GM19395 (cell line): Measurements from ENCODE around the gene CAPG.

Experiments
- ATAC-seq: cut with Tn5 transposase; IDR thresholded peaks from one replicate; pipeline ENCODE4 v1.9.1; 2021; ENCODE audit warnings: mild to moderate bottlenecking, moderate library complexity; ENCODE audit not compliant: unreplicated experiment

The CAPG gene

GRCh38 chr2:85439025-85439472 is 28.9 kb upstream of the CAPG start:
- no peak for ATAC-seq

- peak; percentile 13 for ATAC-seq
These were observed 28.2 kb upstream of the CAPG start for GRCh38 chr2:85438201-85439024.

- peak; percentile 79 for ATAC-seq
These were observed 27.5 kb upstream of the CAPG start for GRCh38 chr2:85437488-85438200.

- ATAC-seq: peak; percentile 30
These were observed 26.8 kb upstream of the CAPG start for GRCh38 chr2:85436836-85437487.

DNA sequence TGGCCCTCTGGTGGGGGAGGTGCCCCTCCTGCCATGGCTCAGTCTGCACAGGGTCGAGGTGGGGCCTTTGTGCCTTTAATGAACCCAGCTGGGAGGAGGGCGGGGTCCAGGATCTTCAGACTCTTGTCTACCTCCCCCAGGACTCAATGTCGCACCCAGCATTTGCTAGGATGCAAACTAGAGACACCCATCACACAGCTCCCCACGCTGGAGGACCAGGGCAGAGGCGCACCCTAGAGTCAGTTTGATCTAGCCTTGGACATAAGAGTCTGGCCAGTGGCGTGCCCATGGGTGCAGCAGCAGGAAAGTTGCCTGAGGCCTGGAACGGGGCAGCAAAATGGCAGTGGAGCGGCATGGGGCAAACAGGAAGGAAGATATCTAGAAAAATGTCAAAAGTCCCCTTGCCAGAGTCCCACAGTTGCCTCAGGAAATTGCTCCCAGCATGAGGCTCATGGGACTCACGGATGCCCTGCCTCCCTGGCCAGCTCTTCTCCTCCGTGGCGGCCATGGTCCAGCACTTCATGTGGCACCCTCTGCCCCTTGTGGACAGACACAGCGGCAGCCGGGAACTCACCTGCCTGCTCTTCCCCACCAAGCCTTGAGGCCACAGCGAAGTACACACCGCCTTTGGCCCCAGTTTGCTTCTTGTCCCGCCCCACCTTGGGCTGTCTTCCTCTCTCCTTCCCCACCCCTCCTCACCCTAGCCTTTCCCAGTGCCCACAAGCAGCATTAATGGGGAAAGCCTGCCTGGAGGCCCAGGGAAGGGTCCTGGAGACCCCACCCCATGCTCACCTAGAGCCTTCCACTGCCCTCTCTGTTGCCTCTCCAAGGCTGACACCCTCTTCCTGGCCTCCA is 26.0 kb upstream of the CAPG start:
- ATAC-seq: no peak

DNA sequence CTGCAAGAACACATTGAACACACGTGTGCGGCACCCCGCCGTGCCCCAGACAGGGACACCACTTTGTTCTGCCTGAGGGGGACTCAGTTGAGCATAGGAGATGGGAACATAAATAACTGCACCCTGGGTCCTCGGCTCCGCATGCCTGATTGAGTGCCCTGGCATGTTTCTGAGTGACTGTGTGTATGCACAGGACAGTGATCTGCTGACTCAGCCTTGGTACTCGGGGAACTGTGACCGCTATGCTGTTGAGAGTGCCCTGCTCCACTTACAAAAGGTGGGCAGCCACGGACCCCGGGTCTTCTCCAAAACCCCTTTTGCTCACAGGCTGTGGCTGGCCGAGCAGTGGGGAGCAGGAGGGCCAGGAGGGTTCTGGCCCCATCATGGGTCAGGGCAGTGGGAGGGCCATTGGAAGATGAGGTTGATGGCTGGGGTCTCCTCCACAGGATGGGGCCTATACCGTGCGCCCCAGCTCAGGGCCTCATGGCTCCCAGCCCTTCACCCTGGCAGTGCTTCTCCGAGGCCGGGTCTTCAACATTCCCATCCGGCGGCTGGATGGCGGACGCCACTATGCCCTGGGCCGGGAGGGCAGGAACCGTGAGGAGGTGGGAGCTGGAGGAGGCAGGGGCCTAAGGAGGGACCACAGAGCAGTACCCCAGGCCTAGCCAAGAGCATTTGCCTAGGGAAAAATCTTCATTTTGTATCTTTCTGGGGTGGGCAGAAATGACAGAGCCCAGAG is 25.2 kb upstream of the CAPG start:
- ATAC-seq: no peak

DNA sequence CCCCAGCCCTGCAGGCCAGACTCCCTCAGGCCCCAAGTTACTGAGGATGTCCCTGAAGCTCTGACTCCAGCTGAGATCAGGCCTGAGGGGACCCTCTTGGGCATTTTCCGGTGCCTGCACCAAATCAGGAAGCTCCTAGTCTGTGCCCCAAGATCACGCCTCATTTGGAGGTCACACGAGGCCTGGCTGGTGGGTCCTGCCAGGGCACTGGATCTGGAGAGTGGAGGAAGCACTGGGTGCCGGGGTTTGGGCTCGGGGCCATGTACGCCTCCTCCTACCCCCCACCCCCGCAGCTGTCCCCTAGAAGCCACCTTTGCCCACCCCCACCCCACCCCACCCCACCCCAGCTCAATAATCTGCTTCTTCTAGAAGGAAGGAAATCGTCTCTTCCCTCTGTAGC is 24.5 kb upstream of the CAPG start:
- no peak for ATAC-seq

GRCh38 chr2:85433511-85434089 is 23.4 kb upstream of the CAPG start:
- ATAC-seq: no peak

- ATAC-seq: no peak
These were observed 21.5 kb upstream of the CAPG start for GRCh38 chr2:85431570-85432205.

GRCh38 chr2:85430752-85431569 is 20.8 kb upstream of the CAPG start:
- ATAC-seq: no peak

GRCh38 chr2:85429924-85430289 is 19.7 kb upstream of the CAPG start:
- ATAC-seq: no peak

DNA sequence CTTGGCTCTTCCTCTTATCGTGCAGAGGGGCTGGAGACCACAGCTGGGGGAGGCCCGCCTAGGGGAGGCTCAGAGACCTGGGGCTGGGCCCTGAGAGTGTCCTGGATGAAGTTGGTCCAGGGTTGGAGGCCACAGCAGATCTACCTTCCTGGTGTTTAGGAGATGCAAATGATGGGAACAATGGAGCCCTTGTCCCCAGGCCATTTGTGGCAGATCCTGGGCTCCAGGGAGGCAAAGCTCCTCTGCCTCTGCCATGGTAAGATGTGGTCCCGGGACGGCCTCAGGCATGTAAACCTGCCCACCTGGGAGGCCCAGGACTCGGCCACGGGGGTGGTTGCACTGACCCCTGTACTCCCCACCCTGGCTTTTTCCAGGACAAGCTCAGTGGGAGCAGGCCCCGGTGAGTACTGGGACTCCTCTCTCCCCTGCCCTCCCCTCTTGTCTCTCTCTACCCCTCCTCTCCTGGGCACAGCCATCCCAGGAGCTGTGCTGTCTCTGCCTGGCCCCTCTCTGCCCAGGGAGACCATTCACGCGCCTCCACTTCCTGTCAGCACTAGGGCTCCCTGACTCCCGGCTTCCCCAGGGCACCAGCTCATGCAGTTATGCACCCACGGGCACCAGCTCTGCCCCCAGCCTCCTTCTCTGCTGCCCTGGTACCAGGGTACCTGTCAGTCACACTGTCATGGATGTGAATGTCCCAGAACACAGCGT is 19.2 kb upstream of the CAPG start:
- no peak for ATAC-seq

GRCh38 chr2:85428343-85428881 is 18.2 kb upstream of the CAPG start:
- no peak for ATAC-seq

DNA sequence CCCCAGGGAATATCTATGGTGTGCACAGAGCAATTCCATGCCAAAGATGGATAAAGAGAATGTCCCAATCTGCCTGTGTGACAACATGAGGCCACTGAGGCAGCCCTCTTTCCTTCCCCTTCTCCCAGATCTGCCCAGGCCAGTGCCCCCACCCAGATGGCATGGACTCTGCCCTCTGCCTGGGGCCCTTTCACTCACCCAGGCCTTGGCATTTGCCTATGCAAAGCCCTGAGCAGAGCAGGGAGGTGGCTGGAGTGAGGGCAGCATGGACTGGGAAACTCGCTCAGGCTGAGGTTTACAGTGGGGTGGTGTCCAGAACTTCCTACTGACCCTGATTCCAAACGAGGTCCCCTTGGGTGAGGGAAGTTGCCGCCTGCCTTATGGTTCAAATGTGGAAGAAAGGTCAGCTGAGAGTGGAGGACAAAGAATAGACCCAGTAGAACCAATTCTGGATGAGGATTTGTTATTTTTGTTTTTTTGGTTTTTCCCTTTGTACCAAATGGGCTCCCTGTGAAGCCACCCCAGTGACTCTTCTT is 17.2 kb upstream of the CAPG start:
- no peak for ATAC-seq

GRCh38 chr2:85425588-85425987 is 15.4 kb upstream of the CAPG start:
- no peak for ATAC-seq

GRCh38 chr2:85423525-85423924 is 13.4 kb upstream of the CAPG start:
- ATAC-seq: no peak

DNA sequence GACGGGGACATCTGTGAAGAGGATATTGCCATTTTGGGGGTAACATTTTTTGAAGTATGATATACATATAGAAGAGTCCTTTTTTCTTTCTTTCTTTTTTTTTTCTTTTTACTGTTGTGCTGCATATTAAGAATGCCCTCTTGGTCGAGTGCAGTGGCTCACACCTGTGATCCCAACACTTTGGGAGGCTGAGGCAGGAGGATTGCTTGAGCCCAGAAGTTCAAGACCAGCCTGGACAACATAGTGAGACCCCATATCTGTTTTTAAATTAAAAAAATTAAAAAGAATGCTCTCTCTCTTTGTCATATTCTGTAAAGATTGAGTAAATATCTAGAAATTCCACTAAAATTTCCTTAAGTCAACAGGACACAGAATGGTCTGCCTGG is 11.9 kb upstream of the CAPG start:
- ATAC-seq: no peak
